GM03348 (cell line): ENCODE data around the gene KCNH3.

ENCODE experiments used
- DNase-seq: peaks from one replicate; pipeline ENCODE4 v3.0.0; 2012; ENCODE audit warnings: low spot score

The KCNH3 gene

DNA sequence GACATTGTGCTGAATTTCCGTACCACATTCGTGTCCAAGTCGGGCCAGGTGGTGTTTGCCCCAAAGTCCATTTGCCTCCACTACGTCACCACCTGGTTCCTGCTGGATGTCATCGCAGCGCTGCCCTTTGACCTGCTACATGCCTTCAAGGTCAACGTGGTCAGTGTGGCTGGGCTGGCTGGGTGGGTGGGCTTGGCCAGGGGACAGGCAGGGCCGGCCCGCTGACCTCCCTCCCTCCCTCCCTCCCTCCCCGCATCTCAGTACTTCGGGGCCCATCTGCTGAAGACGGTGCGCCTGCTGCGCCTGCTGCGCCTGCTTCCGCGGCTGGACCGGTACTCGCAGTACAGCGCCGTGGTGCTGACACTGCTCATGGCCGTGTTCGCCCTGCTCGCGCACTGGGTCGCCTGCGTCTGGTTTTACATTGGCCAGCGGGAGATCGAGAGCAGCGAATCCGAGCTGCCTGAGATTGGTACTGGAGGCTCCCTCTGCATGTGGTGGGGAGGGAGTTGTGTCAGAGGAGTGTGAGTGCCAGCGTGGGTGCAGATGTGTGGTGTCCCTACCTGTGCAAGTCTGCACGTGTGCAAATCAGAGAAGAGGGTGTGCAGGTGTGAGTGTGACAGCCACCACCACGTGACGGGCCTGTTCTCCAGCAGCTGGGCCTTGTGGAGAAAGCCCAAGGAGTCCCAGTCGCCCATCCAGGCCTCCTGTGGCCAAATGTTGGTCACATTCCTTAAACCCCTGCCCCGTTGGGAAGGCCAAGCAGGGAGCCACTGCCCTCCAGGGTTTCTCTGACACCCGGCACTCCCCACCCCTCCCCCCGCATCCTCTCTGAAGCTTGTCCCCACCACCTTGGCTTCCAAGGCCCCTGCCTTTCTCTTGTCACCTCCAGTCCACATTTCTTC lies 5.3 kb downstream of the KCNH3 start:
- no peak for DNase-seq

DNA sequence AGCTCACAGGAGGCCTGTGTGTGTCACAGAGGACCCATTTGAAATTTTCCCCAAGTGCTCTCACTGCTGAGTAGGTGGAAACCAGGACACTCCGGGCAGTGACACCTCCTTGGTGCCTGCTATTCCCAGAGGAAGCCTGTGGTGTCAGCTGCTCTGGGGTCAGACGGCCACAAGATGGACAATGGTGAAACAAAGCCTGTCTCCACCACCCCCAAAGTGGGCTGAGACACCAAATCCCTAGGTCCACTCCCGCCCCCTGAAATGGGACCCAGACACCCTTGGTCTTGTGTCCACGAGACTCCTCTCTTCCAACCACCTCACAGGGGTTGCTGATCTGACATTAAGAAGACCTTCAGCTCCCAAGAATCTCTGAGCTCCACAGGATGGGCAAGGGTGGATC lies 7.0 kb downstream of the KCNH3 start:
- DNase-seq = no peak

DNA sequence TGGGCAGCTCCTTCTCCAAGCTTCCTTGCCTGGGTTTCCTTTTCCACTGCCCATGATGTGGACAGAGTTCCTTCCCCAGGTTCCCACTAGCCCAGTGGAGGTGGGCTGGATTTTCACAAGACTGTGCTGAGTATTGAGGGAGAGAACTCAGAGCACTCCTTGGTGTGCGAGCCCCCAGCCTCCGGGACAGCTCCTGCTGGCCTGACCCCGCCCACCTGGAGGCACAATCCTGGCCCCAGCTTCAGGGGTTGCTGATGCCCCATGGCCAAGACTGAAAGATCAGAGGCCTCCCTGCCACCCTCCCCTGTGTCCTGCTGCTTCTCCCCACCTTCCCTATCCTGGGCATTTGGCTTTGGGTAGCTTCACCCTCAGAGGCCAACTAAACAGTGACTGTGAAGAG lies 7.7 kb downstream of the KCNH3 start:
- DNase-seq = no peak

DNA sequence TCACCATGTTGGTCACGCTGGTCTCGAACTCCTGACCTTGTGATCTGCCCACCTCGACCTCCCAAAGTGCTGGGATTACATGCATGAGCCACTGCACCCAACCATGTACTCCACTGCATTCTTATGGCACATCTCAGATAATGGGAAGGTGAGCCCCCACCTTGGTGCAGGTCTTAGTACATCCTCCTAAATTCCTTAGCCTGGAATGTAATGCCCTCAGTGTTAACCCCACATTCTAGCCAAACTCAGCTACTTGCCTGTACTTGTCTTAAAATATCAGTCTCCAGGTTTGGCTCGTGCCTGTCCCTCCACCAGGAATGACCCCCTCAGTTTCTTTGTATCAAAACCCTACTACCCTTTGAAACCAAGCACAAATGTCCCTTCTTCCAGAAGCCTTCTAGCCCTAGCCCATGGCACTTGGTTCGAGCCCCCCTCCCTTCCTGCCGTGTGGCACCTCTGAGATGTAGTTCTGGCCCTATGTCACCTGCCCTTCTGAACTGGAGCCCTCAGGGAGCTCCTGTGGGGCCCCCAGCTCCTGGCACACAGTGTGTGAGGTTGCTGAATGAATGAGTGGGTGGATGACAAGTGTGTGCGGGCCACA lies 8.4 kb downstream of the KCNH3 start:
- DNase-seq = no peak

DNA sequence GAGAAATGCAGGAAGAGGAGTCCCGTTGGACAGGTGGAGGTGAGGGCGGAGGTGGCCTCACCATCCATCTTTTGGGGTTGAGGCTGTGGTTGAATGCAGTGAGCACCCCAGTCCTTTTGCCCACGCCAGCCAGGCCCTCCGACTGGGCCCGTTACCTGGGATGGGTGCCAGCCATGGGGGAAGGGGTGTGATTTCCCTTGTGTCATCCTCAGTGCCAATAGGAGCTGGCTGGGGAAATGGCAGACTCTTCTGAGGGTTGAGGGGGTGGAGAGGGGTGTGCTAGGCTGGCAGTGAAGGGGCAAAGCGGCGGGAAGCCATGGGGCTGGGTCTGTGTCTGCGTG lies 9.6 kb downstream of the KCNH3 start:
- no peak for DNase-seq

DNA sequence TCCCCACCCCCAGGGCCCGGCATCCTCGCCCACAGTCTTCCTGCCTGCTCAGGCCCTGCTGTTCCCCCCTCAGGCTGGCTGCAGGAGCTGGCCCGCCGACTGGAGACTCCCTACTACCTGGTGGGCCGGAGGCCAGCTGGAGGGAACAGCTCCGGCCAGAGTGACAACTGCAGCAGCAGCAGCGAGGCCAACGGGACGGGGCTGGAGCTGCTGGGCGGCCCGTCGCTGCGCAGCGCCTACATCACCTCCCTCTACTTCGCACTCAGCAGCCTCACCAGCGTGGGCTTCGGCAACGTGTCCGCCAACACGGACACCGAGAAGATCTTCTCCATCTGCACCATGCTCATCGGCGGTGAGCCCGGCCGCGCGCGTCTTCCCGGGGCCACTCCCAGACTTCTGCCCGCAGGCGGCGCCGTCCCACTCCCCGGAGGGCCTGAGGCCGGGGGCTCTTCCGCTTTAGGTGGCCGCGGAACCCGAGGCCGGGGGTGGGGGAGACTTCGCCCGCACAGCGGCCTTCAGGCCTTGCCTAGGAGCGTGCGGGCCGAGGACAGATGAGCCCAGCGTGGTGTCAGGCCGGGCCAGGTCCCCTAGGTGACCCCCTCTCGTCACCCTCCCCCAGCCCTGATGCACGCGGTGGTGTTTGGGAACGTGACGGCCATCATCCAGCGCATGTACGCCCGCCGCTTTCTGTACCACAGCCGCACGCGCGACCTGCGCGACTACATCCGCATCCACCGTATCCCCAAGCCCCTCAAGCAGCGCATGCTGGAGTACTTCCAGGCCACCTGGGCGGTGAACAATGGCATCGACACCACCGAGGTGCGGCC lies 10.2 kb downstream of the KCNH3 start:
- peak; percentile 59 for DNase-seq

DNA sequence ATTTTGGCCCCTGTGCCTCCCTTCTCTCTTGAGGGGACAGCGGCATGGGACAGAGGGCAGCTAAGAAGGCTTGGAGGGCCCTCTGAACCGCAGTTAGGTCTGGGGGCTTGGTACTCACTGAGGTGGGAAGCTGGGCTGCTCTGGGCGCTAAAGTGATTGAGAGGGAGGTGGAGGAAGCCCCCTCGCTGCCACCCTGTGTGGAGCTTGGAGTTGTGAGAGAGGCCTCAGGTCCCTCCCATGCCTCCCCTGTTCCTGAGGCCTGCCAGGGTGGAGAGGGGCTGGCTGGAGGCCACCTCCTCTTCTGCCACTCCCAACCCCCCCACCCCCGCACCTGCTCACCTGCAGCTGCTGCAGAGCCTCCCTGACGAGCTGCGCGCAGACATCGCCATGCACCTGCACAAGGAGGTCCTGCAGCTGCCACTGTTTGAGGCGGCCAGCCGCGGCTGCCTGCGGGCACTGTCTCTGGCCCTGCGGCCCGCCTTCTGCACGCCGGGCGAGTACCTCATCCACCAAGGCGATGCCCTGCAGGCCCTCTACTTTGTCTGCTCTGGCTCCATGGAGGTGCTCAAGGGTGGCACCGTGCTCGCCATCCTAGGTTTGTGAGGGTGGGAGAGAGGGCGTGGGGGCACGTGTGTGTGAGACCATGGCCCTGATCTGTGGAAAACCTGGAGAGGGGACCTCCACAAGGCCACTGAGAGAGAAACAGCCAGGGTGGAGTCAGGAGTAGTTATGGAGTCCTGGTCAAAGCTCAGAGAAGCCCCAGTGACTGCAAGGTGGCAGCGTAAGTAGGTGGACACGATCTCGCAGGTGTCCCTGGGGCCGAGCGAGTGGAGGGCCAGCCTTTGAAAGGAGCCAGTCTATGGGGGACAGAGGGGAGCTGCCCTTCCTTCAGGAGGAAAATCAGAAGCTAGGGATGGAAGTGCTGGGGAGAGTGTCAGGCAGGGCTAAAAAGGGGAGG lies 11.2 kb downstream of the KCNH3 start:
- no peak for DNase-seq

DNA sequence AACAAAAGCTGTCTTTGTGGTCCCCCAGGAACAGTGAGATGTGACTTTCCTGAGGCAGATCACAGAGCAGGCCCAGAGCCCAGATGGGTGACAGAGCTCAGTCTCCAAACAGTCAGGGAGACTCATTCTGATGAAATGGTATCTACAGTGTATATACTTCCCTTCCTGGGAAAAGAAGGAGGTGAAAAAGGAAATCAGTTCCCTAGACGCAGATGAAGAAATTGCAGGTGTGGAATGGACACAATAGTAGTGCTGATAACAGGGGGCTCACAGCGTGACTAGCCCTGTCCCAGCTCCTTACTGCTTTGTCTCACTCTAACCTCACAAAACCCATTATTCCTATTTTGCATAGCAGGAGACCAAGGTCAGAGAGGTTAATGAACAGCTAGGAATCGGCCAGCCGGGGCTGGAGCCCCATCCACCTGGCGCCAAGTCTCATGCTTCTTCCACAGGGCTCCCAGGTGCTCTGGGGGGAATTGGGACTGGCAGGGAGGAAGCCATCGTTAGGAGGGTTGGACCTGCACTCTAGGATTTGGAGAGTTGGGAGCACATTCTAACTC lies 11.9 kb downstream of the KCNH3 start:
- no peak for DNase-seq

DNA sequence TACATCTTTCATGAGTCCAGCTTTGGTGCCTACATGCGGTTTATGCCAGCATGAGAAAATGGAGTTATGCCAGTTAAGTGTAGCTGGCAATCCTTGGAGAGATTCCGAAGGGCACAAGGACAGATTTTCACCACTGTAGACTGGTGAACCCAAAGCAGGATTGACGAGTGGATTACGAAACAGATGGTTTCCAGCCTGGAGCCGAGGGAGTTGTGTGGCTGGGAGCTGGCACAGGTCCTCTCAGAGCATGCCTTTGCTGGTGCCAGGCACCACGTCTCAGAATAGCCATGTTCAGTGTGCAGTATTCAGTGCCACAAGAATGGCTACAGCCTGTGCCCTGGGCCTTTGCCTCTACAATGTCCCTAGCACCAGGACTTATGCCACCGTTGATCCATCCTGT lies 13.2 kb downstream of the KCNH3 start:
- no peak for DNase-seq

DNA sequence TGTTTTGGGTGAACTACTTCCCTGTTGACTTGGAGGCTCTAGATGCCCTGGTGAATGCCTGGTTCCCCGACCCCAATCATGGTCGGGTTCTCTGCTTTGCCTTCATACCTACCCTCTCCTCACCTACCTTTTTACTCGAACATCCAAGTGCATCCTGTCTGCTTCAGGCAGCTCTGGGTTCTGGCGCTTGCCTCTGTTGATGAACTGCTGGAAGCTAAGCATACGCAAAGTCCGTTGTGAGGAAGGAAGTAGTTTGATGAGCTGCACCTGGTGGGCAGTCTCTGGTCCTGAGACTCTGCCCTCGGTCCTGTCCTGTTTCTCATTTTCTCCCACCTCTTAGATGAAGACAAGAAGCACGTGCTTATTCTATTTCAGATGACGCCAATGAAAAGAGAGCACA lies 13.6 kb downstream of the KCNH3 start:
- no peak for DNase-seq

DNA sequence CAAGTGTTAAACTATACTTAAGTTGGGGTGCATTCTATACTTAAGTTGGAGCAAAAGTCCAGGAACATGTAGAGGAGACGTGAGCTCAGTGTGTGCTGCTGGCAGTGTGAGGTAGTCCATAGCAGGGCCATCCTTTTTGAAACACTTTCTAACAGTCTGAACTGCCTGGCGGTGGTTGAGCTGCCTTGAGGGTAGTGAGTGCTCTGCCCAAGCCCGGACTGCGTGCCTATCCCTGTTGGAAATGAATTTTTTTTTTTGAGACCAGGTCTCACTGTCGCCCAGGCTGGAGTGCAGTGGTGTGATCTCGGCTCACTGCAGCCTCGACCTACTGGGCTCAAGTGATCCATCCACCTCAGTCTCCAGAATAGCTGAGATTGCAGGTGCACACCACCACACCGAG lies 14.1 kb downstream of the KCNH3 start:
- no peak for DNase-seq

DNA sequence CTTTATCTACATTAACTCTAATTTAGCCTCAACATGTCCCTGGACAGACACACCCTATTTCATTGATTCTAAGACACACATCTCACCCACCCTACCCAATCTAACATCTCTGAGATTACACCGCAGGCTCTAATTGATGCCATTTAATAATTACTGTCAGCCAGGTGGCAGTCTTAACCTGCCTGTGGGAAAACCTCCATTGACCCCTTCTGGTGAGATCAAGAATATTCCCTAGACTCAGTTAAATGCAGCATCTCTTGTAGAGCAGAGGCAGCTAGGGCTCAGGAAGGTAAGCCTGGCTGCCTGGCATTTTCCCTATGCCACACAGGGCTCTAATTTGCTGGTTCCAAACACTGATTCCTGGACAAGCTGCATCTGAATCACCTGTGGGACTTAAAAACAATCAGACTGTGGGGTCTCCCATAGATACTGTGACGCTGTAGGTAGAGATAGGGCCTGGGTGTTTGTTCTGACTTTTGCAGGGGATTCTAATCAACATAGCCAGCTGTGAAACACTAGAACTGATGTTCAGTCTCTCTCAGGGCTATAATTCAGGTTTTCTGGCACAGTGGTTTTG lies 14.8 kb downstream of the KCNH3 start:
- no peak for DNase-seq

DNA sequence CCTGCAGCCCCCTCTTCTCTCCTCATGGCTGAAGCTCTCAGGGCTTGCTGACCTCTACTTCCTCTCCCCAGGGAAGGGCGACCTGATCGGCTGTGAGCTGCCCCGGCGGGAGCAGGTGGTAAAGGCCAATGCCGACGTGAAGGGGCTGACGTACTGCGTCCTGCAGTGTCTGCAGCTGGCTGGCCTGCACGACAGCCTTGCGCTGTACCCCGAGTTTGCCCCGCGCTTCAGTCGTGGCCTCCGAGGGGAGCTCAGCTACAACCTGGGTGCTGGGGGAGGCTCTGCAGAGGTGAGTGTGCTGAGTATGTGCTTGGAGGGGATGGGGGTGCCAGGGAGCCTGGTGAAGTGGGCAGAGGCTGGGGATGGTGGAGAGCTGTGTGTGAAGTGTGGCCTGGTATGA lies 15.4 kb downstream of the KCNH3 start:
- no peak for DNase-seq

DNA sequence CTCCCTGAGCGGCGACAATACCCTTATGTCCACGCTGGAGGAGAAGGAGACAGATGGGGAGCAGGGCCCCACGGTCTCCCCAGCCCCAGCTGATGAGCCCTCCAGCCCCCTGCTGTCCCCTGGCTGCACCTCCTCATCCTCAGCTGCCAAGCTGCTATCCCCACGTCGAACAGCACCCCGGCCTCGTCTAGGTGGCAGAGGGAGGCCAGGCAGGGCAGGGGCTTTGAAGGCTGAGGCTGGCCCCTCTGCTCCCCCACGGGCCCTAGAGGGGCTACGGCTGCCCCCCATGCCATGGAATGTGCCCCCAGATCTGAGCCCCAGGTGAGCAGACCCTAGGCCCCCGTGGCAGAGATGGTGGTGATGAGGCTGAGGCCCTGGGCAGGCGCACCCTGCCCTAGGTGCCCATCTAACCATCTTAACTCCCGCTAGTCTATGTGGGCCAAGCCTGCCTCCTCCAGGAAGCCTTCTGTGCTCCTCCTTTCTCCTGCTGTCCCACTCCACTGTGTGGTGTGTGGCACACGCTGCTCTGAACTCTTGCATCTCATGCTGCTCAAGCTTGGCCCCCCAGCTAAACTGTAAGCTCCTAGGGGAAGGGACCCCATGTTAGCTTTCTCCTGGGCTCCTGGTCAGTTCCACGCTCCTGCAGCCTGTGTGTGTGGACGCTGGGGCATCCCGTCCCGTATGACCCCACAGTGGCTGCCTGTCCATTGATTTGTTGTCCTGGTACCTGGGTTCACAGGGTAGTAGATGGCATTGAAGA lies 17.0 kb downstream of the KCNH3 start:
- DNase-seq = no peak

DNA sequence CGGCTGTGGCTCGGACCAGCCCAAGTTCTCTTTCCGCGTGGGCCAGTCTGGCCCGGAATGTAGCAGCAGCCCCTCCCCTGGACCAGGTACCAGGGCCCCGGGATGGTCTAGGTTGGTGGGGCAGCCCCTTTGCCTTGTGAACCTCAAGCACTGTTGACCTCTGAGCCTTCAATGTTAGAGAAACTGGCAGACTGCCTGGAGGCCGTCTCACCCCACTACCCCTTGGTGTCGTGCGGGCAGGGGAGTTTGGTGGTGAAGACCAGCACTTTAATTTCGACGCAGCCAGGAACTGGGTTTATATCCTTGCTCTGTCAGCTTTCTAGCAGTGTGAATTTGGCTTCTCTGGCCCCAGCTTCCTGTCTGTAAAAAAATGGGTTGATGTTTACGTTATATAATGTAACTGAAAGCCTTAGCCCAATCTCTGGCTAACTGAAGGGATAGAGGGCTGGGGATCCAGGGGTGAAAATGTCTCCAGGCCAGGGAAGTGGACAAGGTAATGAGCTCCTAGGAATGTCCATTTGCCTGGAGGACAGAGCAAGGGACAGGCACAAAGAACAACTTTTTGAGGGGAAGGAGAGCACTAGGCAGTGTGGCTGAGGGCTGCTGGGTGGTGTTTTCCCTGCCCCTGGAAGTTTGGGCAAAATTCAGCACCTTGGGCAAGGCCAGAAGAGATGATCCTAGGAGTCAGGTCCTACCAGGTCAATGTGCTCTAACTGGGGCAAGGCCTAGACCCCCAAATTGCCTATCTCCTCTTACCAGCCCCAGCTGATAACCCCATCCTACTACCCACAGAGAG lies 17.8 kb downstream of the KCNH3 start:
- DNase-seq = no peak

DNA sequence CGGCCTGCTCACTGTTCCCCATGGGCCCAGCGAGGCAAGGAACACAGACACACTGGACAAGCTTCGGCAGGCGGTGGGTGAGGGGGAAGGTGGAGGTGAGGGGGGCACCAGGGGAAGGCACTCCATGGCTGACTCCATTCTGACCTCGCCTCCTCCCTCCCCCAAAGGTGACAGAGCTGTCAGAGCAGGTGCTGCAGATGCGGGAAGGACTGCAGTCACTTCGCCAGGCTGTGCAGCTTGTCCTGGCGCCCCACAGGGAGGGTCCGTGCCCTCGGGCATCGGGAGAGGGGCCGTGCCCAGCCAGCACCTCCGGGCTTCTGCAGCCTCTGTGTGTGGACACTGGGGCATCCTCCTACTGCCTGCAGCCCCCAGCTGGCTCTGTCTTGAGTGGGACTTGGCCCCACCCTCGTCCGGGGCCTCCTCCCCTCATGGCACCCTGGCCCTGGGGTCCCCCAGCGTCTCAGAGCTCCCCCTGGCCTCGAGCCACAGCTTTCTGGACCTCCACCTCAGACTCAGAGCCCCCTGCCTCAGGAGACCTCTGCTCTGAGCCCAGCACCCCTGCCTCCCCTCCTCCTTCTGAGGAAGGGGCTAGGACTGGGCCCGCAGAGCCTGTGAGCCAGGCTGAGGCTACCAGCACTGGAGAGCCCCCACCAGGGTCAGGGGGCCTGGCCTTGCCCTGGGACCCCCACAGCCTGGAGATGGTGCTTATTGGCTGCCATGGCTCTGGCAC lies 18.5 kb downstream of the KCNH3 start:
- DNase-seq = no peak

DNA sequence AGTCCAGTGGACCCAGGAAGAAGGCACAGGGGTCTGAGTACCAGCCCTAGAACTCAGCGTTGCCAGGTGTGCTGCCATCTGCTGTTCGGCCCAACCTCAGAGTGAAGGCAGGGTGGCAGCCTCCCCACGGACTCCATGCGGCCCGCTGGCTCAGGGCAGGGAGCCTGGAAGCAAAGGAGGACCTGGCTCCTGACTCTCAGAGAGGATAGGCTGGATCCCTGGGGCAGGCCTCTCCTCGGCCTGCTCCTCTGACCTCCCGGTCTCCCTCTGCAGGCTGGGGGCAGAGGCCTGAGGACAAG lies 19.0 kb downstream of the KCNH3 start:
- DNase-seq = no peak

DNA sequence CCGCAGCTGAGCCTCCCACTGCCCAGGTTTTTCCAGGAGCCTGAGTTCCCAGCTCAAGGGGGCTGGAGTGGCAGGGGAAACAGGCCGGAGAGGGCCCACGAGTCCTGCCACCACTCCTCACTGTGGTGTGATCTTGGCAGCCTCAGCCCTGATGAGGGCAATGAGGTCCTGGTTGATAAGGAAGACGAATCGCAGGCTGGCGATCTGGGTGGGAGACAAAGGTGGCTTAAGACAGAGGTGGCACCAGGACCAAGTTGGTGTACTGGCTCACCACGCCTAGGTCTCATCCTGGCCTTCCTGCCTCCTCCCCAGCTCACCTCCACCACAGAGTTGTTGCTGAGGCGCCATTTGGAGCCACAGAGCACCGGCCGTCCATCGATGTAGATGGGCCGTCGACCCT lies 19.7 kb downstream of the KCNH3 start:
- DNase-seq = no peak

DNA sequence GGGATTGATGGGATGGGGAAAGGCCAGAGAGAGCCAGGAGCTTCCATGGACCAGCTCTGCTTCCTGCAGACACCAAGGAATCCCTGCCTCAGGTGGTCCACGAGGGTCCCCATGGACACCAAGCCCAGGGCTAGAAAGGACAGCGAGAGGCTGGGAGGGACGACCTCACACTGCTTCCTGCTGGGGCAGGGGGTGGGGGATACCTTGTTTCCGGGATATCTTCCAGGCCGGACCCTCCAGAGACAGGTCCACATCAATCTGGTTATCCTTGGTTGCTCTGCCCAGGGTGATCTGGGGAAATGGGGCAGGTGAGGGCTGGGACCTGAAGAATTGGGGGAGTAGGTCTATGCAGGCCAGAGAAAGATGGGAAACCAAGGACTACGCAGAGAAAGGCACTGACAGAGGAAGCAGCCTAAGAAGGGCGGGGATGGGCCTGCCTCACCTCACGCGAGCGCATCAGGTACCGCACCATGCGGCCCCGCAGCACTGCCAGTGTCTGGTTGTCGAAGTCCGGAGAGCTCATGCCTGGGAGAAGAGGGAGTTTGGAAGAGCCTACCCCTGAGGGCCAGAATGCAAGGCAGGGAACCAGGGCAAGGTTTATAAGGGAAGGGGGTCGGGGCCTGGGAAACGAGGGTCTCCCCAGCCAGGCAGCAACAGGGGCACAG lies 20.3 kb downstream of the KCNH3 start:
- DNase-seq = no peak
